Neural cell (in vitro differentiated cells): ENCODE data around the gene CCDC106. TPM values are rescaled to one million over a fixed set of nuclear protein-coding genes. Genes with fewer than 3 reads are reported as not detected.

Experiments used
- H2AFZ ChIP-seq: fragments of 200-600, 300-800 bp; sonication (generic), shearing (Covaris generic); 2 replicates; pipeline ENCODE4 v1.6.0; 2014; ENCODE audit warnings: low read depth, mild to moderate bottlenecking, antibody characterized with exemption, low read length, moderate library complexity
- H3F3A ChIP-seq: fragments of 200-600 bp; shearing (Covaris generic); 2 replicates; pipeline ENCODE4 v1.6.1; 2016; ENCODE audit warnings: mild to moderate bottlenecking, moderate library complexity, mixed read lengths, antibody characterized with exemption, low read length; ENCODE audit not compliant: insufficient read depth, poor library complexity, severe bottlenecking
- H3K27ac ChIP-seq: fragments of 200-600, 300-800 bp; sonication (generic), shearing (Covaris generic); 2 replicates; pipeline ENCODE4 v1.5.1; 2014; ENCODE audit warnings: mild to moderate bottlenecking, low read length, moderate library complexity
- H3K27me3 ChIP-seq: fragments of 300-800, 200-600 bp; sonication (generic), shearing (Covaris generic); 2 replicates; pipeline ENCODE4 v1.6.0; 2014; ENCODE audit warnings: mild to moderate bottlenecking, low read depth, low read length, moderate library complexity; ENCODE audit not compliant: insufficient read depth
- H3K36me3 ChIP-seq: fragments of 300-800, 200-600 bp; sonication (generic), shearing (Covaris generic); 2 replicates; pipeline ENCODE4 v1.5.1; 2014; ENCODE audit warnings: mild to moderate bottlenecking, antibody characterized with exemption, low read length, moderate library complexity; ENCODE audit not compliant: insufficient read depth
- H3K4me2 ChIP-seq: fragments of 300-800, 200-600 bp; sonication (generic), shearing (Covaris generic); 2 replicates; pipeline ENCODE4 v1.6.0; 2014; ENCODE audit warnings: mild to moderate bottlenecking, low read length
- H3K4me3 ChIP-seq: fragments of 300-800, 200-600 bp; sonication (generic), shearing (Covaris generic); 2 replicates; pipeline ENCODE4 v1.5.1; 2014; ENCODE audit warnings: mild to moderate bottlenecking, low read length, moderate library complexity
- H3K79me2 ChIP-seq: fragments of 200-600 bp; shearing (Covaris generic); replicated peaks from 2 replicates; pipeline ENCODE4 v1.6.0; 2014; ENCODE audit warnings: mild to moderate bottlenecking, low read length, moderate library complexity; ENCODE audit not compliant: insufficient read depth
- H3K9ac ChIP-seq: fragments of 300-800, 200-600 bp; sonication (generic), shearing (Covaris generic); 2 replicates; pipeline ENCODE4 v1.6.1; 2016; ENCODE audit warnings: mild to moderate bottlenecking, low read length, mixed read lengths
- H3K9me2 ChIP-seq: fragments of 200-600 bp; shearing (Covaris generic); 2 replicates; pipeline ENCODE4 v1.6.1; 2016; ENCODE audit warnings: mild to moderate bottlenecking, low read length, mixed read lengths; ENCODE audit not compliant: insufficient read depth
- H3K9me3 ChIP-seq: fragments of 200-600, 300-800 bp; sonication (generic), shearing (Covaris generic); 2 replicates; pipeline ENCODE4 v1.6.1; 2016; ENCODE audit warnings: mild to moderate bottlenecking, mixed run types, low read length, moderate library complexity, mixed read lengths
- H4K20me1 ChIP-seq: fragments of 200-600 bp; shearing (Covaris generic); 2 replicates; pipeline ENCODE4 v1.6.1; 2016; ENCODE audit warnings: mild to moderate bottlenecking, mixed run types; ENCODE audit not compliant: insufficient read depth
- CTCF ChIP-seq: fragments of 450-650 bp; IDR thresholded peaks from 2 replicates; pipeline ENCODE4 v1.5.1; 2014; ENCODE audit warnings: antibody characterized with exemption, mild to moderate bottlenecking, moderate library complexity; ENCODE audit not compliant: poor library complexity, severe bottlenecking
- EP300 ChIP-seq: fragments of 450-650 bp; conservative IDR thresholded peaks from 2 replicates; pipeline ENCODE4 v1.6.1; 2014; ENCODE audit warnings: antibody characterized with exemption, mild to moderate bottlenecking, moderate library complexity; ENCODE audit not compliant: poor library complexity, severe bottlenecking
- EZH2 ChIP-seq: fragments of 200-600, 300-800 bp; shearing (Covaris generic), sonication (generic); IDR thresholded peaks from 2 replicates; pipeline ENCODE4 v1.6.1; 2014; ENCODE audit warnings: antibody characterized with exemption, low read length, borderline replicate concordance, mild to moderate bottlenecking; ENCODE audit not compliant: insufficient read depth, poor library complexity, severe bottlenecking
- MXI1 ChIP-seq: fragments of 450-650 bp; conservative IDR thresholded peaks from 2 replicates; pipeline ENCODE4 v1.6.1; 2014; ENCODE audit warnings: antibody characterized with exemption, mild to moderate bottlenecking; ENCODE audit not compliant: poor library complexity, severe bottlenecking
- POLR2AphosphoS5 ChIP-seq: IDR thresholded peaks from 2 replicates; pipeline ENCODE4 v1.6.1; 2012
- RAD21 ChIP-seq: fragments of 450-650 bp; conservative IDR thresholded peaks from 2 replicates; pipeline ENCODE4 v1.6.1; 2014; ENCODE audit warnings: antibody characterized with exemption, mild to moderate bottlenecking, moderate library complexity
- REST ChIP-seq: IDR thresholded peaks from 2 replicates; pipeline ENCODE4 v1.6.1; 2012; ENCODE audit warnings: borderline replicate concordance
- SMC3 ChIP-seq: fragments of 450-650 bp; conservative IDR thresholded peaks from 2 replicates; pipeline ENCODE4 v1.6.1; 2014; ENCODE audit warnings: antibody characterized with exemption, mild to moderate bottlenecking, moderate library complexity; ENCODE audit not compliant: poor library complexity
- TAF1 ChIP-seq: IDR thresholded peaks from 2 replicates; pipeline ENCODE4 v1.6.1; 2012; ENCODE audit warnings: low read depth
- polyA plus RNA-seq: library from polyadenylated mRNA; depleted of rRNA; stranded (reverse); fragments of >200 nt; gene quantifications from 2 replicates; pipeline ENCODE4 v1.2.3, GENCODE V29; 2014

Gene CCDC106
- polyA plus RNA-seq, 1 donor from 2014 or later, result 33.8 TPM

- TF ChIP-seq MXI1 (no peak), TAF1 (no peak), EP300 (no peak)
Measured at GRCh38 chr19:55648585-55649267, 714 bp downstream of the CCDC106 start (continued).

- Histone ChIP-seq H3K9ac (peak overlapping the region; percentile 89), H3K9me2 (no peaks in the 10 kb centered on the region), H3F3A (no peaks in the 10 kb centered on the region), H3K4me3 (peak overlapping the region; percentile 94), H3K4me2 (peak overlapping the region; percentile 92), H3K27me3 (no peaks in the 10 kb centered on the region), H3K36me3 (no peaks in the 10 kb centered on the region), H3K79me2 (peaks cover 8% of the 10 kb centered on the region), H2AFZ (no peak overlapping the region), H4K20me1 (no peaks in the 10 kb centered on the region), H3K27ac (no peak overlapping the region), H3K9me3 (no peaks in the 10 kb centered on the region)
- no peak for TF ChIP-seq TAF1
Measured at GRCh38 chr19:55649268-55650125, 1.5 kb downstream of the CCDC106 start.

DNA sequence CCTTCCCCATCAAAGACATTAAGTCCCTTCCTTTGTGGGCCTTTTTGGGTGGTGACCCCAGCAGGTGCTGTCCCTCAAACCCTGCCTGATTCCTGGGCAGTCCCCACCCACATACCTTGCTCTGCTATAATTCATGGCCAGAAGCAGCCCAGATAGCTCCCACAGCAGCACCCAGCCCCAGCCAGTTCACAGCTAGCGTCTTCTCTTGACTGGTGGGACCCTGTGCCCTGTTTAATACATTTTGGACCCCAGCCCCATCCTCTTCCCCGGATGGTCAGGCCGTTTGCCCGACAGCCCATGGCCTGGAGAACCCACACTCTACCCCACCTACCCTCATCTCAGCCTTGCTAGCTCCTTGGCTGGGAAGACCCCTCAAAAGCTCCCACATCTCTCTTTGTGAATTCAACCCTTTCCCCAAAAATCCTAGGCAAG, 2.1 kb downstream of the CCDC106 start:
- Histone ChIP-seq H2AFZ (no peak overlapping the region), H3K4me3 (no peak overlapping the region), H3K9ac (no peak overlapping the region), H4K20me1 (no peaks in the 10 kb centered on the region), H3K36me3 (no peaks in the 10 kb centered on the region), H3K27ac (no peak overlapping the region), H3K4me2 (no peak overlapping the region), H3K9me2 (no peaks in the 10 kb centered on the region), H3K79me2 (peaks cover 8% of the 10 kb centered on the region), H3F3A (no peaks in the 10 kb centered on the region), H3K9me3 (no peaks in the 10 kb centered on the region), H3K27me3 (no peaks in the 10 kb centered on the region)
- no peak for TF ChIP-seq SMC3
- no peak for TF ChIP-seq MXI1
- no peak for TF ChIP-seq EP300
- TF ChIP-seq REST, result no peak
- no peak for TF ChIP-seq EZH2
- TF ChIP-seq CTCF, result no peak
- TF ChIP-seq TAF1, result no peak
- TF ChIP-seq RAD21, result no peak
- TF ChIP-seq POLR2AphosphoS5, result no peak
